A673 (cell line): Measurements from ENCODE around the gene PIEZO1. TPM values are rescaled to one million over a fixed set of nuclear protein-coding genes. Genes with fewer than 3 reads are reported as not detected.

Source experiments
- BruUV-seq: library from RNA; stranded (reverse); fragments of 400-500 nt; replicated peaks from 2 replicates; lab custom pipeline; 2021; lab: Mats Ljungman, UMichigan
- CTCF ChIA-PET: fragments of 300-600 bp; sonication (Branson Sonifier 250); formaldehyde crosslinking; loops from one replicate; lab custom pipeline; 2022; ENCODE audit warnings: antibody characterized with exemption; lab: Charles Lee
- POLR2A ChIA-PET: fragments of 300-600 bp; sonication (Branson Sonifier 250); formaldehyde crosslinking; loops from one replicate; lab custom pipeline; 2022; ENCODE audit warnings: antibody characterized with exemption; ENCODE audit not compliant: low non-redundant PET; lab: Charles Lee
- DNase-seq: peaks from one replicate; pipeline ENCODE4 v3.0.0-alpha.2; 2015; ENCODE audit warnings: low spot score
- H3K27ac ChIP-seq: fragments of 200-600 bp; sonication (generic); 2 replicates; pipeline ENCODE4 v1.5.1; 2016; ENCODE audit warnings: mixed run types, low read depth, mild to moderate bottlenecking, mixed read lengths, antibody characterized with exemption, low read length; ENCODE audit not compliant: poor library complexity, severe bottlenecking
- H3K27me3 ChIP-seq: fragments of 200-600 bp; sonication (generic); replicated peaks from 2 replicates; pipeline ENCODE4 v1.6.1; 2017; ENCODE audit warnings: mixed run types, low read depth, mild to moderate bottlenecking, mixed read lengths, antibody characterized with exemption, low read length; ENCODE audit not compliant: insufficient read depth, poor library complexity
- H3K36me3 ChIP-seq: fragments of 200-600 bp; sonication (generic); 2 replicates; pipeline ENCODE4 v1.6.1; 2016; ENCODE audit warnings: mixed run types, mild to moderate bottlenecking, mixed read lengths, antibody characterized with exemption, low read length; ENCODE audit not compliant: insufficient read depth, poor library complexity, severe bottlenecking
- H3K4me1 ChIP-seq: fragments of 200-600 bp; sonication (generic); 2 replicates; pipeline ENCODE4 v1.6.1; 2017; ENCODE audit warnings: mixed run types, mild to moderate bottlenecking, mixed read lengths, antibody characterized with exemption, low read length; ENCODE audit not compliant: insufficient read depth, poor library complexity, severe bottlenecking
- H3K4me3 ChIP-seq: fragments of 200-600 bp; sonication (generic); 2 replicates; pipeline ENCODE4 v1.5.1; 2016; ENCODE audit warnings: low read depth, mixed run types, mild to moderate bottlenecking, mixed read lengths, low read length; ENCODE audit not compliant: poor library complexity, severe bottlenecking
- H3K9me3 ChIP-seq: fragments of 200-600 bp; sonication (generic); 2 replicates; pipeline ENCODE4 v1.6.1; 2016; ENCODE audit warnings: mixed run types, low read depth, mild to moderate bottlenecking, mixed read lengths, antibody characterized with exemption, low read length; ENCODE audit not compliant: poor library complexity, severe bottlenecking
- CTCF ChIP-seq: fragments of 300-800, 200-600 bp; sonication (generic); conservative IDR thresholded peaks from 2 replicates; pipeline ENCODE4 v1.5.1; 2017; ENCODE audit warnings: low read depth, mild to moderate bottlenecking, antibody characterized with exemption, low read length, moderate library complexity, mixed read lengths
- EZH2 ChIP-seq: fragments of 200-600 bp; sonication (generic); IDR thresholded peaks from 2 replicates; pipeline ENCODE4 v1.6.1; 2017; ENCODE audit warnings: borderline replicate concordance, low read depth, mild to moderate bottlenecking, mixed read lengths, antibody characterized with exemption, low read length; ENCODE audit not compliant: poor library complexity, severe bottlenecking
- intact Hi-C: fragments of 100-400 bp; cut with micrococcal nuclease; formaldehyde crosslinking; loops from one replicate; pipeline ENCODE4 v1.10.0; 2022; ENCODE audit not compliant: unreplicated experiment
- total RNA-seq: library from RNA; stranded (reverse); gene quantifications from 2 replicates; pipeline ENCODE4 v1.2.3, GENCODE V29; 2021

The PIEZO1 gene
- total RNA-seq, 1 experiment from 2014 or later, result 174 TPM

- intact Hi-C loops, result no loop called here
- no peak for DNase-seq
- ChIA-PET POLR2A (no interaction called here), CTCF (no interaction called here)
- Histone ChIP-seq H3K4me1 (peaks cover 11% of the 10 kb centered on the region), H3K27ac (no peak overlapping the region), H3K36me3 (no peaks in the 10 kb centered on the region), H3K27me3 (no peaks in the 10 kb centered on the region), H3K9me3 (no peaks in the 10 kb centered on the region), H3K4me3 (no peak overlapping the region)
- no TSS peak for BruUV-seq
- TF ChIP-seq CTCF (no peak), EZH2 (no peak)
Observed at GRCh38 chr16:88749358-88749757, 35.7 kb downstream of the PIEZO1 start.

GRCh38 chr16:88748364-88748763 is 36.7 kb downstream of the PIEZO1 start:
- H3K4me1 ChIP-seq, result peaks cover 11% of the 10 kb centered on the region
- DNase-seq, result no peak
- no peak overlapping the region for H3K4me3 ChIP-seq
- POLR2A ChIA-PET, result no interaction called here
- H3K36me3 ChIP-seq, result no peaks in the 10 kb centered on the region
- H3K27ac ChIP-seq, result no peak overlapping the region
- H3K27me3 ChIP-seq, result no peaks in the 10 kb centered on the region
- intact Hi-C loops, result no loop called here
- no TSS peak for BruUV-seq
- CTCF ChIA-PET, result no interaction called here
- H3K9me3 ChIP-seq, result no peaks in the 10 kb centered on the region
- TF ChIP-seq CTCF (no peak), EZH2 (no peak)

GRCh38 chr16:88747588-88748301 is 37.3 kb downstream of the PIEZO1 start:
- H3K36me3 ChIP-seq, result no peaks in the 10 kb centered on the region
- ChIA-PET CTCF (no interaction called here), POLR2A (no interaction called here)
- DNase-seq, result peak; percentile 41
- no TSS peak for BruUV-seq
- H3K4me3 ChIP-seq, result no peak overlapping the region
- no peaks in the 10 kb centered on the region for H3K9me3 ChIP-seq
- H3K4me1 ChIP-seq, result peaks cover 11% of the 10 kb centered on the region
- H3K27ac ChIP-seq, result no peak overlapping the region
- TF ChIP-seq CTCF, result no peak
- TF ChIP-seq EZH2, result no peak
- no peaks in the 10 kb centered on the region for H3K27me3 ChIP-seq
- intact Hi-C loops, result no loop called here
